GOT3 (cell line): ENCODE data around the gene VMO1.
"Not testable (repeated sequence)": the region's sequence is repeated elsewhere in the genome, so short reads cannot be mapped to it uniquely, and the experiment has no call there.

Experiments used
- DNase-seq: peaks from one replicate; lab custom pipeline; 2025; ENCODE audit warnings: mixed read lengths; lab: John Stamatoyannopoulos, UW

Gene VMO1, protein sequence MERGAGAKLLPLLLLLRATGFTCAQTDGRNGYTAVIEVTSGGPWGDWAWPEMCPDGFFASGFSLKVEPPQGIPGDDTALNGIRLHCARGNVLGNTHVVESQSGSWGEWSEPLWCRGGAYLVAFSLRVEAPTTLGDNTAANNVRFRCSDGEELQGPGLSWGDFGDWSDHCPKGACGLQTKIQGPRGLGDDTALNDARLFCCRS

DNA sequence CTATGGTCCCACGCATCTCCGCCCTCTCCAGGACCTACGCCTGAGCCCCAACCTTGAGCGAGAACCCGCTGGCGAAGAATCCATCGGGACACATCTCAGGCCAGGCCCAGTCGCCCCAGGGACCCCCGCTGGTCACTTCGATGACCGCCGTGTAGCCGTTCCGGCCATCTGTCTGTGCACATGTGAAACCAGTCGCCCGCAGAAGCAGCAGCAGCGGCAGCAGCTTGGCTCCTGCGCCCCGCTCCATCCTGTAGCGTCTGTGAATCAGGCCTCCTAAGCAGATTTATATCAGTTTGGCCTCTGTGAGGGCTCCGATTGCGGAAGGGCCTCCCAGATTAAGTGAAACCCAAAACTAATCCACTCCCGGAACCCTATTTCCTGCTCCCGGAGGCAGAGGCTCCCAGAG is at the start of gene VMO1:
VMO1 (minus strand) TSS at position 259 of the 406 bp plus-strand sequence; CDS start at position 247, 12 bp downstream.
- no peak for DNase-seq

DNA sequence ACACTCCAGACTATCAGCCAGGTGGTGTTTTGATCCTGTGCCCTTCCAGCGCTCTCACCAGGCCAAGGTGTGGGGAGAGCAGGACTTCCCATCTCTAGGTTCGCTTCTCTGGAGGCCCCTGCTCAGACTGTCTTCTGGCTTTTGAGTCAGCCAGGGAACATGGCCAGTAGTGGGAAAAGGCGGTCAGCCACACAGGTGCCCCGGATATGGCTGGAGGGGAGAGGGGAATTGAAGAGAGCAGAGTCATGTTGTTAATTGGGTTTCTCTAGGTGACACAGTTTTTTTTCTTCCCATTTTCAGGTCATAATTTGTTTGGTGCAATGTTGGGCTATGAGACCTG is 48.5 kb upstream of the VMO1 start:
- no peak for DNase-seq

DNA sequence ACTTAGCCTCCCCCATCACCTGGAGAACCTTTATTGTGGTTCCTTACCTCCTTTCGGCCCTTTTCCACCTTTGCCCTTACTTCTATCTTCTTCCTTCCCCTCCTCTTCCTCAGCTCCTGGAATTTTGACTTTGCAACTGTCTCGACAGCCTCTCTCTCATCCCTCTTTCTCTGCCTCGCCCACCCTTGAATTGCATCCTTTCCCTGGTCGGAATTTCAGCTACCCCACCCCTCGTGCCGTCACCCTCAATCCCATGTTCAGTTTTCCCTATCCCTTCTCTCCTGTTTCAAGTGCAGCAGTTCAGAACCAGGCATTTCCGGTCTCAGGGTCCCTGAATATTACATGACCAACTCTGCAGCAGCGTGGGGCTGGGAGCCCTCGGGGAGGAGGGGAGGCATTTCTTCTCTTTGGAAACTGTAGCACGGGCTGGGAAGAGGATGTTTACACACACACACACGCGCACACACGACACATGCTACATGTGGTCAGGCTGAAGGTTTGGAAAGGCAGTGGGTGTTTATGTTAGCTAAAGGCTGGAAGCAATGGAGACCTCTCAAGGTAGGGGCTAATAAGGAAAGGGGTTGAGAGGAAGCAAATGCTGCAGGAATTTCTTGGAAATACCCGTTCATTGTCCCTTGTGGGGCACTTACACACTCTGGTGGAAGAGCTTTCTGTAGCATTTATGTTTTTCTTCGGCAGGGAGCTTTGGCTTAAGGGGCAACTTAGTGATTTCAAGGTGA is 47.9 kb upstream of the VMO1 start:
- DNase-seq = no peak

DNA sequence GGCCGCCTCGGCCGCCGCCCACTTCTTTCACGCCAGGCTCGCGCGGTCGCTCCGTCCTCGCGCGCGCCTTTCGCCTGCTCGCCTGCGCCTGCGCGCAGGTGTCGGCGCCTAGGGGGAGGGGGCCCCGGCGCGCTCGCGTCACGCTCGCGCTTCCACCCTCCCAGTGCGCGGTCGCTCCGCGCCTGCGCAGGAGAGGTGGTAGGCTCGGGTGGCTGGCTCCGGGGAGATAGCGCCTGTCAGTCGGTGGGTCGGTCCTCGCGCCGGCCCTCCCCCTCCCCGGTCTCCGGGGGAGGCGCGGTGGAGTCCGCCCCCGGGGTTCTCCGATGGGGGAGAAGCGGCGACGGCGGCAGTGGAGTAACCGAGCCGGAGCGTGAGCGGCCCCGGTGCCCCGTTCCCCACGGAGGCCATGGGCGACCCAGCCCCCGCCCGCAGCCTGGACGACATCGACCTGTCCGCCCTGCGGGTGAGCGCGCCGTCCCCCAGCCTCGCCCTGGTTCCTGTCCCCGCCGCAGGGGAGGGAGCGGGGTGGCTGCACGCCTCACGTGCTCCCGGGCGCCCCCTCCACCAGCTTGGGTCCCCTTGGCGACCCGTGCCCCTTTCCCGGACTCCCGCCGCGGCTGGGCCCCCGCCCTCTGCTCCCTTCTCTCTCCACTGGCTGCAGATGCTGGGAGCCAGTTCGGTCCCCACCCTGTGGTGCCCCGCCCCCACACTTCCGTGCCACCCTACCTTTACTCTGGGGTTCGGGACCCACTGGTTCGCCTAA is 47.2 kb upstream of the VMO1 start, which contains the start of gene MINK1:
MINK1 (plus strand) TSS at position 163 of the 763 bp plus-strand sequence; CDS start at position 407, 244 bp downstream.
- peak; percentile 53 for DNase-seq

DNA sequence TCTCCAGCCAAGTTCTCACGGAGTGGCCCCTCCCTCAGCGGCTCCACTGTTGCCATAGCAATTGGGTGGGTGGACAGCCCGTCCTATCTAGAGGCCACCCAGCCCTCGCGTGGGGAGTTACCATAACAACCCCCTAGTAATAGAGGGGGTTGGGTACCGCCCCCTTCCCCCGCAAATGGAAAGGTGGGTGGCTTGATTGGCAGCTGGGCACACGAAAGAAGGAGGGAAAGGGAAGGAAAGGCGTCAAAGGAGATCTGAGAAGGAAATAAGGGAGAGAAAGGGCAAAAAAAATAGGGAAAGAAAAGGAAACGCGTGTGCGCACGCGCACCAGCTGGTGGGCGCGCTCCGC is 46.6 kb upstream of the VMO1 start:
- not testable (repeated sequence) for DNase-seq

DNA sequence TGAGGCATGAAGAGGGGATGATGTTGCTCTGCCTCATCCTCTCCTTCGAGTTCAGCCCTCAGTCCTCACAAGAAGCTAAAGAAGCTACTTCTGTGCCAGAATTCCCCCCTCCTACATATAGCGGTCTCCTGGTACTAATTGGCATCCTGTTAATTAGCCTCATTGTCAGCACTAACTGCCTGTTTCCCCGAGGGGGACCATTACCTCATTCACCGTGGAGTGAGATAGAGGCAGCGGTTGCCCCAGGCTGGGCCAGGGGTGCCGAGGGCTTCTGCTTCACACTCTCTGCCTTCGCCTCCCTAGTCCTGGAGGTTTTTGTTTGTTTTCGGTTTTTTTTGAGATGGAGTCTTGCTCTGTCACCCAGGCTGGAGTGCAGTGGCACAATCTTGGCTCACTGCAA is 41.2 kb upstream of the VMO1 start:
- no peak for DNase-seq

DNA sequence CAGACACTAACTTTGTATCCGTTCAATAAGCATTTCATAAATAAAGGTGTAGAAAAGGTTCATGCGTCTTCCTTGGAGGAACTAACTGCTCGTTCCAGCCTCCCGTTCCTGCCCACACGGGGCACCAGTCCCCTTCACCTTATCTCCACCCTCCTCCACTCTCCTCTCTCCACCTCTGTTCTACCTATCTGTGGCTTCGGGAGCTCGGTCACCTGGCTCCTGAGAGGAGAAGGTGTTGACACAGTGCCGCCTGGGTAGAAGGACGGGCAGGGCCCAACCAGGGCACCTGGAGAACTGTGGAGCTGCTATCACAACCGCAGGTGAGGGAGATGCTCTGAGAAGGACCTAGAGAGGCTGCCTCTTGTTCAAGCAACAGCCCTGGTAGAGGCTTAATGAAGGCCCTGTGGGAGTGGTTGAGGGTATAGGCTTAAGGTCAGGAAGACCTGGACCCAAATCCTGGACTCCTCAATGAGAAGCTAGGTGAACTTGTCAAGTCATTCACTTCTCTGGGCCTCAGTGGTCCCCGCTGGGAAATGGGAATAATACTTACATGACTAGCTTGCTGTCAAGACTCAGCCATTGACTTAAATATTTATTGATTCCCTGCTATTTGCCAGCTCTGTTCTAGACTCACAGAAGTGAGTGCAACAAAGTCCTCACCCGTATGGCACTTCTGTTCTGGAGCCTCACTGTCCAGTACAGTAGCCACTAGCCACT is 37.4 kb upstream of the VMO1 start:
- no peak for DNase-seq

DNA sequence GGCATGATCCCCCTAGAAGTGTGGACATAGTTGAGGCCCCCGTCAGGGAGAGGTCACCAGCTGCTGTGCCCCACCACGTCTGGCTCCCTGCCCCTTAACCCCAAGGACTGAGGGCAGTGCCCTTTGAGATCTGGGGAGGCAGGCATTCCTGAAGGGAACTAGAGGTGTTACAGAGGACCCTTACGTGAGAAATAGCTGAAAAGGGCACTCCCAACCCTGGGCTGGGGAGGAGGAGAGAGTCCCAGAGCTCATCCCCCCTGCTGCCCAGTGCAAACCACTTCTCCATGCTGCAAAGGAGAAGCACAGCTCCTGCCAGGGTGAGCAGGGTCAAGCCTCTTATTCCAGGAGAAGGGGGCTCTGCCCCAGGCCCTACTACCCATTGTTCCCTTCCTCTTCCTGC is 36.7 kb upstream of the VMO1 start:
- DNase-seq = no peak

DNA sequence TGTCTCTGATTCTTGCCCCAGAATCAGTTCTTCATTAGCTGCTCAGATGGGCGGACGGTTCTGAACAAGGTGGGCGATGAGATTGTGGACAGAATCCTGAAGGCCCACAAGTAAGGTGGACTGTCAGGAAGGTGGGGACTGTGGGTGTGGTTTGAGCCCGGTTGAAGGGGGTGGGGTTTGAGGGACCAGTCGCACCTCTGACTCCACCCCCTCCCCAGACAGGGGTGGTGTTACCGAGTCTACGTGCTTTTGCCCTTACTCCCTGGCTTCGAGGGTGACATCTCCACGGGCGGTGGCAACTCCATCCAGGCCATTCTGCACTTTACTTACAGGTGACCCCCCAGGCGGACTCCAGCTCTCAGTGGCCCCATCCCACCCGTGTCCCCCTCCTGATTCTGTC is 32.1 kb upstream of the VMO1 start:
- no peak for DNase-seq

DNA sequence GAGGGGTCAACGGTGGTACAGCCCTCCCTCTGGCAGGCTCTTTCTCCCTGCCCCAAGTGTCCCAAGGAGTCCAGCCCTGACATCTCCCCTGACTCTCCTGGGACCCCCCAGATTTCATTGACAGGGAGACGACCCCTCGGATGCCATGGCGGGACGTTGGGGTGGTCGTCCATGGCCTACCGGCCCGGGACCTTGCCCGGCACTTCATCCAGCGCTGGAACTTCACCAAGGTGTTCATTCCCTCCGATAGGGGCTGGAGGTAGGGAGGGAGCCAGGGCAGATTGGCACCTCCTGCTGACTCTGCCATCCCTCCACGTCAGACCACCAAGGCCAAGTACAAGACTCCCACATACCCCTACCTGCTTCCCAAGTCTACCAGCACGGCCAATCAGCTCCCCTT is 30.7 kb upstream of the VMO1 start:
- DNase-seq = no peak

DNA sequence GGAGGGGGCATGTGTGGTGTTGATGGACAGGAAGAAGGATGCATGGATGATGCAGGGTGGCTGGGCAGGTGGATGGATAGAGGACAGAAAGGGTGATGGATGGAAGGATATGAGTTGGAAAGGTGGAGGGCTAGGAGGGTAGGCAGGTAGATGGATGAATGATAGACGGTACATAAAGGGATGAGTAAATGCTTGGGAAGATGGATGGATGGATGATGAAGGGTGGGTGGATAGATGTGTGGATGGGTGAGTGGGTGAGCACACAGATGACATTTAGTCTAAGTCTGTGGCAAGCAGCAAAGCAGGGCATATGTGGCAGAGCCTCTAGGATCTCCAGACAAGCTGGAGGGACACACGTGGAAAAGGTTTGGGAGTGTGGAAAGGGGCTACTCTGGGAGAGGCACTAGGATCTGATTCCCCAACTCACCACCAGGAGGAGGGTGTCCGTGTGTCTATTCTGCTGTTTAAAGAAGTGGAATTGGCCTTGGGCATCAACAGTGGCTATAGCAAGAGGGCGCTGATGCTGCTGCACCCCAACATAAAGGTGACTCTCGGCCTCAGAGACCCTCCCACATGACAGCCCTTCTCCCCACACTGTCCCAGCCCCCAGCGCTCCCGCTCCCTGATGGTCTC is 29.0 kb upstream of the VMO1 start:
- no peak for DNase-seq

DNA sequence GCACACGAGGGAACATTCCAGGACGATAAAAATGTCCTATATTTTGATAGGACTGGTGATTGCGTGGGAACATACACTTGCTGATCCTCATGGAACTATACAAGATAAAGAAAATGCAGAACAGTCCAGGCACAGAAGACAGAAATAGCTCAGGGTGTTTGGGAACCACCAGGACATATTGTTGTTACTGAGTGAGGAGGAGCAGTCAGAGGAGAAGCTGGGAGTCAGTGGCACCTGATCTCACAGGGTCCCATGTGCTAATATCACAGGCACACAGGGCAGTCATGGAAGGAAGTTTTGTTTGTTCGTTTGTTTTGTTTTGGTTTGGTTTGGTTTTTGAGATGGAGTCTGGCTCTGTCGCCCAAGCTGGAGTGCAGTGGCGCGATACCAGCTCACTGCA is 26.5 kb upstream of the VMO1 start:
- DNase-seq = no peak

DNA sequence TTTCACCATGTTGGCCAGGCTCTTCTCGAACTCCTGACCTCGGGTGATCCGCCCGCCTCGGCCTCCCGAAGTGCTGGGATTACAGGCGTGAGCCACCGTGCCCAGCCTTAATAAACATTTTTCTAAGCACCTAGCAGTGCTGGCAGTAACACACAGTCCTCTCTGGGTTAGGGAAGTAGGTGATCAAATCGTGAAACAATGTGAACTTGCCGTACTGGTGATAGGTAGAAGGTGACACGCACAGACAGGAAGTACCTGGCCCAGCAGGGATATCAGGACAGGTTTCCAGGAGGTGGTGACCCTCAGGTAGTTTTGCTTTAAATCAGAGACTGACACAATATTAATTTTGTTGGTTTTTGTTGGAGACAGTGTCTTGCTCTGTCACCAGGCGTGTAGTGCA is 25.3 kb upstream of the VMO1 start:
- DNase-seq = no peak

DNA sequence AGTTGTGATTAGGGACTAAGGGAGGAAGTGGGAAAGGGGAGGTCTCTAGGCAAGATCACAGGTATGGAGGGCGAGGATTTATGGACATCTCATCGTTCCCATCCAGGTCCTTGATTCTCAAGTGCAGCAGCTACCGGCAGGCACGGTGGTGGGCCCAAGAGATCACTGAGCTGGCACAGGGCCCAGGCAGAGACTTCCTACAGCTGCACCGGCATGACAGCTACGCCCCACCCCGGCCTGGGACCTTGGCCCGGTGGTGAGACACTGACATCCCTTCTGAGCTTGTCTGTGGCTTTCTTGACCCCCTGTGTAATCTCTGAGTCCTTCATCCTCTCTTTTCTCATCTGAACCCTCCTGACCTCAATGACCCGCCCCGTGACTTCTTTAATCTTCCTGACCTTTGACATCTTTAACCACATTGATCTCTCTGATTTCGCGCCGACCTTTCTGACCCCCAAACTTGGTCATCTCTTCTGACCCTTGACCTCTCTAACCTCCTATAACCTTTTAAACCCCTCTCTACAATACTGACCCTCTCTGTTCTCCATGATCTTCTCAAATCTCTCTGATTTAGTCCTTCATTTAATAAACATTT is 24.6 kb upstream of the VMO1 start:
- DNase-seq = no peak

DNA sequence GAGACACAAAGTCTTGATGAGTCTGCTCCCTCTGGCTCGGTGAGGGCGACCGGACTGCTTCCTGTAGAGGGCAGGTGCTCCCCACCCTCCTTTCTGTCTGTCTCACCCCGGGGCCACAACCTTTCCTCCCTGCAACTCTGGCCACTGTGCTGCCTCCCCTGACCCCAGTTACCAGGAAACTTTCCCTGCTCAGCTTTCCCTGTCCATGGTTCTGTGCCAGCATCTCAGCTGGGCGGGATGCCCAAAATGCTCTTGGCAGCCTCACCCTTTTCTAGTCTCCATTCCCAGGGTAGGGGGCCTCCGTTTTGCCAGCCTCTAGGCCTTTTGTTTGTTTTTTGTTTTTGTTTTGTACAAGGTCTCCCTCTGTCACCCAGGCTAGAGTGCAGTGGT is 22.2 kb upstream of the VMO1 start:
- DNase-seq = no peak

DNA sequence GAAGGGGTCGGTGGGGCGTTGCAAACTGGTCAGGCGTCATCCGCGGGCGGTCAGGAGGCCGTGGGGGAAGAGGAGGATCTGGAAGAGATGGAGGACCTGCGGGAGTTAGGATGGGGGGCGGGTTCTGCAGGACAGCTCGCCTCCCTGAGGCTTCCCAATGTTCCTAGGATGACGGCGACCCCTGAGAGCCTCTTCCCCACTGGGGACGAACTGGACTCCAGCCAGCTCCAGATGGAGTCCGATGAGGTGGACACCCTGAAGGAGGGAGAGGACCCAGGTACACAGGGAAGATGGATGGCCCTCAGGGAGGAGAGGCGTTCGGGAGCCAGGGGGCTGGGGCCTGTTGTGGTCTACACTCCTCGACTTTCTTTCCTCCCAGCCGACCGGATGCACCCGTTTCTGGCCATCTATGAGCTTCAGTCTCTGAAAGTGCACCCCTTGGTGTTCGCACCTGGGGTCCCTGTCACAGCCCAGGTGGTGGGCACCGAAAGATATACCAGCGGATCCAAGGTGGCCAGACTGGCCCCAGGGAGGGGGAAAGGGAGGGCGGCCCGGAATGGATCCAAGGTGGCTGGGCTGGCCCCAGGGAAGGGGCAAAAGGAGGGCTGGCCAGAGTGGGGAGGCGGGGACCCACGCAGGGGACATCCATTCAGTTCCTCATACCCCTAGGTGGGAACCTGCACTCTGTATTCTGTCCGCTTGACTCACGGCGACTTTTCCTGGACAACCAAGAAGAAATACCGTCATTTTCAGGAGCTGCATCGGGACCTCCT is 21.6 kb upstream of the VMO1 start:
- DNase-seq = no peak

DNA sequence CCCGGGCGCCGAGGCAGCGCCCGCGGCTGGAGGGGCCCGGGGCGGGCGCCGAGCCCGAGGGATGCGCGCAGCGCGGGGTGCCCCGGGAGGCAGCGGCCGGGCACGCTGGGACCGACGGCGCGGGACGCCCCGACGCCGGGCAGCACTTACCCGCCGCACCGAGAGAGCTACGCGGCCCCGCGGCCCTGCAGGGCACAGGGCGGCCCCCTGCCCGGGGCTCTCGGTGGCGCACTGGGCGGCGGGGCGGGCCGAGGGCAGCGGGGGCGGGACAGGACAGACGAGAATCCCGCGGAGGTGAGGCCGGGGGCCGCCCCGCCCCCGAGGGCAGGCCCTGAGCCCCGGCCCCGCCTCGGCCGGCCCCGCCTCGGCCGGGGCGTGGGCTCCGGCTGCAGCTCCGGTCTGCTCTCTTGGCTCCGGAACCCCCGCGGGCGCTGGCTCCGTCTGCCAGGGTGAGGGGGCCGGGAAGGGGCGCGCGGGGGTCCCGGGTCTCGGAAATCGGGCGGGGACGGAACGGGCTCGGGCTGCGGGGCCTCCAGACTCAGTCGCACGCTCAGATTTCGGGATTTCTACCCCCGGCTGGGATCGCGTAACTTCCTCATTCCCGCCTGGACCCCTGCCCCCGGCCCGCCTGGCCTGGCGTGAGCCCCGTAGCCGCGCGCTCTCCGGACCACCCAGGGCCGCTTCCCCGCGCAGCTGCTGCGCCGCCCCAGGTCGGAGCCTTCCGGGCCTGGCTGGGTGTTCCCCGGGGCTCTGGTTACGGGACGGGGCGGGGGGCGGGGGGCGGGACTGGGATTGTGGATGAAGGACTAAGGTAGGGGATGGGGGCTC is 20.8 kb upstream of the VMO1 start, which contains the start of gene PLD2:
PLD2 (plus strand) TSS at position 376 of the 828 bp plus-strand sequence. CDS start 621 bp downstream, outside the sequence.
- peak; percentile 16 for DNase-seq

DNA sequence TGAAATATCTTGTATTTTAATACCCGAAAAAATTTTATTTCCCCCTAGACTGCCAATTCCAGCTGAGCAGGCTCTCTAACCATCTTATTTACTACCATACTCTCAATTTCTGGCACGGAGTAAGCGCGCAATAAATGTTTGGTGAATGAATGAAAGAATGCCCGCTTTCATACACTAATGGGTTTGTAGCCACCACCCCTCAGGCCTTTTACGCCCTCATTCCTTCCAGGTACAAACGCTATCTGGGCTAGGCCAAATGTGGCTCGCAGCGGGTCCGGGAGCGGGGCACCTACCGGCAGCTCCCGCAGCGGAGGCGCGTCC is 20.3 kb upstream of the VMO1 start:
- DNase-seq = no peak

DNA sequence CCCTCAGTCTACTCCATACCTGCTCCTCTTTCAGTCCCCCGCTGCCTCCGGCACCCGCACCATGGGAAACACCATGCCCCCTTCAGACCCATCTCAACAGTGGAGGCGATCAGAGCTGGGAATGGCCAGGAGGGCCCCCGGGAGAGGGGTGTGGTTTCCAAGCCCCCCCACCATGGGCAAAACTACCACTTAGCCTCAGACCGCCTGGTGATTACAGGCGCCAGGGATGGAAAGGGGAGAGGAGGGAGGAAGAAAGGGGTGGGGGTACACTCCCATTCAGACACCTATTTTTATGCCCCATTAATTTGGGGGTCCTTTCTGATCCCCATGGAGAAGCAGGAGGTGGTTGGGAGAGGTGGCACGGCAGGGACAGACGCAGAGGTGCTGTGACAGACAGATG is 16.1 kb upstream of the VMO1 start, which contains the start of gene C17orf114:
C17orf114 (minus strand) TSS at position 101 of the 400 bp plus-strand sequence.
- no peak for DNase-seq
